GM20000 (cell line): Measurements from ENCODE around the gene ADGRV1.
"Not testable (repeated sequence)": the region's sequence is repeated elsewhere in the genome, so short reads cannot be mapped to it uniquely, and the experiment has no call there.

Experiments
- DNase-seq: peaks from one replicate; pipeline ENCODE4 v3.0.0; 2012; ENCODE audit warnings: low spot score
- CTCF ChIP-seq: IDR thresholded peaks from 2 replicates; pipeline ENCODE4 v1.5.1; 2012; ENCODE audit warnings: mild to moderate bottlenecking, control low read depth; ENCODE audit errors: extremely low read depth, missing control alignments

Gene ADGRV1

GRCh38 chr5:90655423-90655822 lies 96.8 kb downstream of the ADGRV1 start:
- no peak for DNase-seq
- TF ChIP-seq CTCF, result no peak

DNA sequence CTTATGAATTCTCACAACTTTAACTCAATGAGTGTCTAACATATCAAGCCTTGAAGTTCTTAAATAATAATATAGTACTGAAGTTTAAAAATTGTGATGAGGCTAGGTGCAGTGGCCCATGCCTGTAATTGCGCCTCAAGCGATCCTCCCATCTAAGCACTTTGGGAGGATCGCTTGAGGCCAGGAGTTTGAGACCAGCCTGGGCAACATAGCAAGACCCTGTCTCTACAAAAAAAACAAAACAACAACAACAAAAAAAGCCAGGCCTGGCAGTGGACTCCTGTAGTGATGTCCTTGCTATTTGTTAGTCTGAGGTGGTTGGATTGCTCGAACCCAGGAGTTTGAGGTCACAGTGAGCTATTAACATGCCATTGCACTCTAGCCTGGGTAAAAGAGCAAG lies 98.4 kb downstream of the ADGRV1 start:
- no peak for DNase-seq
- TF ChIP-seq CTCF, result no peak

GRCh38 chr5:90657788-90658187 lies 99.2 kb downstream of the ADGRV1 start:
- DNase-seq, result no peak
- no peak for TF ChIP-seq CTCF

DNA sequence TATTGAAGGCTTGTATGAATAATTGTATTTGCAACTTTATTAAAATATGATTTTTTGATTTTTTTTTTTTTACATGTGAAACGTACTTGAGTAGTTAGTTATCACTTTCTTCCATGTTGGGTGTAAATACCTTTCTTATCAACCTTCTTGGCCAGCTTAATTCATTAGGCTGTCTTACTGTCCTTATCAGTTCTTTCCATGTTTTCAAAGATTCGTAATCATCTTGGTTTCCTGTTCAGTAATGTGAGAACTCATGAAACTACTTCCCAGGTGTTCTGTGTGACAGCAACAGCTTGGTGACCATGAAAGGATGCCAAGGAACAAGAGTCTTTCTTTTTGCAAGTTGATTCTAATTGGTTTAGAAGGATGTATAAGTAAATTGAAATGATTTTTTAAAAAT lies 100.0 kb downstream of the ADGRV1 start:
- TF ChIP-seq CTCF, result no peak

DNA sequence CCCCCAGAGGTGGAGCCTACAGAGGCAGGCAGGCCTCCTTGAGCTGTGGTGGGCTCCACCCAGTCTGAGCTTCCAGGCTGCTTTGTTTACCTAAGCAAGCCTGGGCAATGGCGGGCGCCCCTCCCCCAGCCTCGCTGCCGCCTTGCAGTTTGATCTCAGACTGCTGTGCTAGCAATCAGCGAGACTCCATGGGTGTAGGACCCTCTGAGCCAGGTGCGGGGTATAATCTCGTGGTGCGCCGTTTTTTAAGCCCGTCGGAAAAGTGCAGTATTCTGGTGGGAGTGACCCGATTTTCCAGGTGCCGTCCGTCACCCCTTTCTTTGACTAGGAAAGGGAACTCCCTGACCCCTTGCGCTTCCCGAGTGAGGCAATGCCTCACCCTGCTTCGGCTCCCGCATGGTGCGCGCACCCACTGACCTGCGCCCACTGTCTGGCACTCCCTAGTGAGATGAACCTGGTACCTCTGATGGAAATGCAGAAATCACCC lies 109.5 kb downstream of the ADGRV1 start:
- not testable (repeated sequence) for DNase-seq

More for the DNA sequence above, 100.0 kb downstream of the ADGRV1 start:
- DNase-seq, result no peak

- DNase-seq, result no peak
- no peak for TF ChIP-seq CTCF
These were observed 116.6 kb downstream of the ADGRV1 start for GRCh38 chr5:90675222-90675621.

DNA sequence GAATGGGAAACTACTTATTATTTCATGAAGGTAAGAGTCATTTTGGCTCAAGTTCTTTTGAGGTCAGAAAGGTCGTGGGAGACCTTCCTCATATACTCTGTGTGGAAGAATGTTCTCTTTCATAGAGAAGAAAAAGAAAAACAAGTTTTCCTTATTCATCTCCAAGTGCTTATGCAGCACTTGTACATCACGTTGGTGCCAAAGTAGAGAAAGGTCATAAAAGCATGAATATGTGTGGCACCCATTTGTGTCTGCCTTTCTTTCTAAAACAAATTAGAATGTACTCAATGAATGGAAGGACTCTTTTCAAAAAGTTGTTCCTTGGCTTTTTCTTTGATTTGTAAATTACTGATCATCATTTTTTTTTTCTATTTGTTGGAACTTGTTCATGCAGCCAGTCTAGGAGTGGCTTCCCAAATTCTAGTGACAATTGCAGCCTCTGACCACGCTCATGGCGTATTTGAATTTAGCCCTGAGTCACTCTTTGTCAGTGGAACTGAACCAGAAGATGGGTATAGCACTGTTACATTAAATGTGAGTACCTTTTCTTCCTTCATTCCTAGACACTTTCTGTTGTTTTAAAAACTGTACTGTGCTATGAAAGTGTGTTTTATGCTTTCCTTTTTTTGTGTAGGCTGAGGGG lies 122.4 kb downstream of the ADGRV1 start:
- TF ChIP-seq CTCF, result no peak
- DNase-seq, result no peak

DNA sequence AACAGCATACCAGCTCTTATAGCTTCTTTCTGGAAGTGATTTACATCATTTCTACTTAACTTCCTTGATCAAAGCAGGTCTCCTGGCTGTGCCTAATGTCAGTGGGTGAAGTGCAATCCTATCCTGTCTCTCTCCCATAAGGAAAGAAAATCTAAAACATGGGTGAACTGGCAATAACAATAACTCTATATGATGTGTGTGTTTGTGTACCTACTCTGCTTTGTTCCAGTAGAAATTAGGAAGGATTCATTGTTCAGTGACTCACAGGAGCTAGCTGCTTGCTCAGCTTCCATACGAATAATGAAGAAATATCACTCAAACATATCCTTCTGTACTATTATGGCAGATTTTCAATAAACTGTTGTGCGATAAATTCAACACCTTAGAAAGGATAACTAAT lies 123.7 kb downstream of the ADGRV1 start:
- no peak for DNase-seq
- no peak for TF ChIP-seq CTCF
